A673 (cell line): ENCODE data around the gene MYO5B. TPM values are rescaled to one million over a fixed set of nuclear protein-coding genes. Genes with fewer than 3 reads are reported as not detected.
"Not testable (repeated sequence)": the region's sequence is repeated elsewhere in the genome, so short reads cannot be mapped to it uniquely, and the experiment has no call there.

Source experiments
- BruUV-seq: library from RNA; stranded (reverse); fragments of 400-500 nt; replicated peaks from 2 replicates; lab custom pipeline; 2021; lab: Mats Ljungman, UMichigan
- CTCF ChIA-PET: fragments of 300-600 bp; sonication (Branson Sonifier 250); formaldehyde crosslinking; loops from one replicate; lab custom pipeline; 2022; ENCODE audit warnings: antibody characterized with exemption; lab: Charles Lee
- POLR2A ChIA-PET: fragments of 300-600 bp; sonication (Branson Sonifier 250); formaldehyde crosslinking; loops from one replicate; lab custom pipeline; 2022; ENCODE audit warnings: antibody characterized with exemption; ENCODE audit not compliant: low non-redundant PET; lab: Charles Lee
- DNase-seq: peaks from one replicate; pipeline ENCODE4 v3.0.0-alpha.2; 2015; ENCODE audit warnings: low spot score
- H3K27ac ChIP-seq: fragments of 200-600 bp; sonication (generic); 2 replicates; pipeline ENCODE4 v1.5.1; 2016; ENCODE audit warnings: mixed run types, low read depth, mild to moderate bottlenecking, mixed read lengths, antibody characterized with exemption, low read length; ENCODE audit not compliant: poor library complexity, severe bottlenecking
- H3K27me3 ChIP-seq: fragments of 200-600 bp; sonication (generic); replicated peaks from 2 replicates; pipeline ENCODE4 v1.6.1; 2017; ENCODE audit warnings: mixed run types, low read depth, mild to moderate bottlenecking, mixed read lengths, antibody characterized with exemption, low read length; ENCODE audit not compliant: insufficient read depth, poor library complexity
- H3K36me3 ChIP-seq: fragments of 200-600 bp; sonication (generic); 2 replicates; pipeline ENCODE4 v1.6.1; 2016; ENCODE audit warnings: mixed run types, mild to moderate bottlenecking, mixed read lengths, antibody characterized with exemption, low read length; ENCODE audit not compliant: insufficient read depth, poor library complexity, severe bottlenecking
- H3K4me1 ChIP-seq: fragments of 200-600 bp; sonication (generic); 2 replicates; pipeline ENCODE4 v1.6.1; 2017; ENCODE audit warnings: mixed run types, mild to moderate bottlenecking, mixed read lengths, antibody characterized with exemption, low read length; ENCODE audit not compliant: insufficient read depth, poor library complexity, severe bottlenecking
- H3K4me3 ChIP-seq: fragments of 200-600 bp; sonication (generic); 2 replicates; pipeline ENCODE4 v1.5.1; 2016; ENCODE audit warnings: low read depth, mixed run types, mild to moderate bottlenecking, mixed read lengths, low read length; ENCODE audit not compliant: poor library complexity, severe bottlenecking
- H3K9me3 ChIP-seq: fragments of 200-600 bp; sonication (generic); 2 replicates; pipeline ENCODE4 v1.6.1; 2016; ENCODE audit warnings: mixed run types, low read depth, mild to moderate bottlenecking, mixed read lengths, antibody characterized with exemption, low read length; ENCODE audit not compliant: poor library complexity, severe bottlenecking
- EZH2 ChIP-seq: fragments of 200-600 bp; sonication (generic); IDR thresholded peaks from 2 replicates; pipeline ENCODE4 v1.6.1; 2017; ENCODE audit warnings: borderline replicate concordance, low read depth, mild to moderate bottlenecking, mixed read lengths, antibody characterized with exemption, low read length; ENCODE audit not compliant: poor library complexity, severe bottlenecking
- intact Hi-C: fragments of 100-400 bp; cut with micrococcal nuclease; formaldehyde crosslinking; loops from one replicate; pipeline ENCODE4 v1.10.0; 2022; ENCODE audit not compliant: unreplicated experiment
- total RNA-seq: library from RNA; stranded (reverse); gene quantifications from 2 replicates; pipeline ENCODE4 v1.2.3, GENCODE V29; 2021
- TF ChIP-seq, protein P1 (sequence below): fragments of 300-800, 200-600 bp; sonication (generic); conservative IDR thresholded peaks from 2 replicates; pipeline ENCODE4 v1.5.1; 2017; ENCODE audit warnings: low read depth, mild to moderate bottlenecking, antibody characterized with exemption, low read length, moderate library complexity, mixed read lengths

MYO5B gene
- total RNA-seq, 1 experiment from 2014 or later: 0.30 TPM

DNA sequence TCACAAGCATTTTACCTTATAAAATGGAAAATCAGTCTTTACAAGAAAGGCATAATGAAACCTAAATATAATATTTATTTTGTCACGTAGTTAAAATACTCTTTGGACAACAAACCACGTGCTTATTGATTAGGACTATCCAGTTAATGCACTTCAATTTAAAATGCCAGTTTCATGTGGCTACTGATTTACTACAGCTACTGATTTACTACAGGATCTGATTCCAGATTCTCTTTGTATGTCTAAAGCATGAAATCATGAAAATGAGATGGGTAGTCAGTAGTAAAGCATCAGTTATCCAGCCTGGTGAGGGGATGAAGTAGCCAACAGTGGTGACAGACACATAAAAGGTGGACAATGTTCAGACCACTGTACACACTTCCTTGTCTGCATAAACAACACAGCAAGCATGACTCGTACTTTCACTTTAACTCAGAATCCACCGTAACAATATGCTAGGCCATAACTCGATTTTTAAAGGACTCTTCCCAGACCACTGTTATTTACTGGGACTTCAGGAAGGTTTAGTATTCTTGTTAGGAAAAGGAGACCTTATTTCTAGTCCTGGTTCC is 406.5 kb downstream of the MYO5B start:
- no peaks in the 10 kb centered on the region for H3K9me3 ChIP-seq
- intact Hi-C loops: no loop called here
- H3K4me3 ChIP-seq: no peak overlapping the region
- no peak overlapping the region for H3K27ac ChIP-seq
- TF ChIP-seq EZH2: no peak
- TF ChIP-seq, protein P1, sequence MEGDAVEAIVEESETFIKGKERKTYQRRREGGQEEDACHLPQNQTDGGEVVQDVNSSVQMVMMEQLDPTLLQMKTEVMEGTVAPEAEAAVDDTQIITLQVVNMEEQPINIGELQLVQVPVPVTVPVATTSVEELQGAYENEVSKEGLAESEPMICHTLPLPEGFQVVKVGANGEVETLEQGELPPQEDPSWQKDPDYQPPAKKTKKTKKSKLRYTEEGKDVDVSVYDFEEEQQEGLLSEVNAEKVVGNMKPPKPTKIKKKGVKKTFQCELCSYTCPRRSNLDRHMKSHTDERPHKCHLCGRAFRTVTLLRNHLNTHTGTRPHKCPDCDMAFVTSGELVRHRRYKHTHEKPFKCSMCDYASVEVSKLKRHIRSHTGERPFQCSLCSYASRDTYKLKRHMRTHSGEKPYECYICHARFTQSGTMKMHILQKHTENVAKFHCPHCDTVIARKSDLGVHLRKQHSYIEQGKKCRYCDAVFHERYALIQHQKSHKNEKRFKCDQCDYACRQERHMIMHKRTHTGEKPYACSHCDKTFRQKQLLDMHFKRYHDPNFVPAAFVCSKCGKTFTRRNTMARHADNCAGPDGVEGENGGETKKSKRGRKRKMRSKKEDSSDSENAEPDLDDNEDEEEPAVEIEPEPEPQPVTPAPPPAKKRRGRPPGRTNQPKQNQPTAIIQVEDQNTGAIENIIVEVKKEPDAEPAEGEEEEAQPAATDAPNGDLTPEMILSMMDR: no peak
- no peaks in the 10 kb centered on the region for H3K27me3 ChIP-seq
- no peaks in the 10 kb centered on the region for H3K4me1 ChIP-seq
- DNase-seq: no peak
- peaks cover 22% of the 10 kb centered on the region for H3K36me3 ChIP-seq
- ChIA-PET CTCF (interaction anchor here (1.0 kb wide), 1 partner anchor 70 kb away, joined by 3 read pairs; no protein-coding TSS in a partner anchor), POLR2A (no interaction called here)
- BruUV-seq: no TSS peak

DNA sequence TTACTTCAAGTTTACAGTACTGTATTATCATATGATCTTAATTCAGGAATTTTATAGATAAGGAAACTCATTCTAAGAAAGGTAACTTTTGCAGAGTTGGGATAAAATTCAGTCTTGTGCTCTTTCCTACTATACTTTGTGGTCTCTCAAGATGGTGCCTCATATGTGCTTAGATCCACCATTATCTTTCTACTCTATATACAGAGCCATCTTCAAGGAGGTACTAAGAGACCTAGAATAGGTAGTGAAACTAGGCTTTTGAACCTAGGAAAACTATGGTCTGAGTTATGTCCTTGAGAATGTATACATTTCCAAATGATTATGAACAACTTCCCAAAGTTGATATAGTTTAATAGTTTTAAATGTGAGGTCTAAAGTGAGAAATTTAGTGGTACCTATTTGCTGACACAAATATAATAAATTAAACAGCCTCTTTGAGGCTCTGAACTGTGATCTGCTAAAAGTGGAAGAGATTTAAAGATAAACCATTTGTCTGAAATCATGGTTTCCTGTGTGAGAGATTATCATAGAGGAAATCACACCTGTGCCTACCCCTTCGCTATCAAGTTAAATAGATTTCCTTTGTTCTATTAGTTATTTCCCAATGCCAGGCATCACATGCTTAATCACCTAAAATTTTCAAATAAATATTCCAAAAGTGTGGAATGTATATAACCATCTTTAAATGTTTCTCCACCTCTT is 408.8 kb downstream of the MYO5B start:
- Histone ChIP-seq H3K9me3 (no peaks in the 10 kb centered on the region), H3K4me3 (no peak overlapping the region), H3K36me3 (peaks cover 13% of the 10 kb centered on the region), H3K4me1 (no peaks in the 10 kb centered on the region), H3K27ac (no peak overlapping the region), H3K27me3 (no peaks in the 10 kb centered on the region)
- BruUV-seq: no TSS peak
- CTCF ChIA-PET: no interaction called here
- intact Hi-C loops: no loop called here
- TF ChIP-seq EZH2: no peak
- POLR2A ChIA-PET: no interaction called here
- no peak for DNase-seq

DNA sequence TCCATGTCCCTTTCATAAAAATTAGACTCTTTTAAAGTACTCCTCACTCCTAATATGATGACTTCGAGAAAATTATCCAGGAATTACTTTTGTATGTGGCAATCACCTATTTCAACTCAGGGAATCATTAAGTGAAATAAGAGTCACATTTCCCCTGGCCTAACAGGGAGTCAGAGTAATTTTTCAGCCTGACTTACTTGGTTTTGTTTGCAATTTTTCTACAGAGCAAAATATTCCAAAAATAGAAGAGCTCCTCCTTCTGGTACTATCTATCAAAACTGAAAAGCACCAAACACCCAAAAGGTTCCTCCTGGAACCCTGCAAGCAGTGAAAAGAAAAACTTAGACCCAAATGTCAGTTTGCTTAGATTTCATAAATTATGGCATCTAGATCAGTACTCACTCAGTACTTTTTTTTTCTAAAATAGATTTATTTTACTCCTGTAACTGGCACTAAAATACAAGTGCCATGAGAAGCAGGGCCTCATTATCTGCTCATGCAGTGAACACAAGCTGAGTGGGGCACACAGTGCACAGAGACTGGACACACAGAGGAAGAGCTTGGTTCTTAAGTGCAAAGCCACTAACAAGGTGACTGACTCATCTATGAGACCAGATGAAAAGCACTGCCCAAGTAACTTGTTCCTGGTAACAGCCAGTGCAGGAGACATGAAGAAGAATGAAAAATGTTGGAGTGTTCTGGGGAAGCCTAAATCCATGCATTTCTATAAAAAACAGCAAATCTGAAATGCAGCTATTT is 410.3 kb downstream of the MYO5B start:
- no peaks in the 10 kb centered on the region for H3K9me3 ChIP-seq
- DNase-seq: no peak
- ChIA-PET POLR2A (no interaction called here), CTCF (interaction anchor here (0.5 to 1.8 kb wide), 5 partner anchors 74 to 289 kb away, joined by 3 to 8 read pairs (median 6); no protein-coding TSS in a partner anchor)
- intact Hi-C loops: no loop called here
- H3K27ac ChIP-seq: no peak overlapping the region
- TF ChIP-seq EZH2: no peak
- TF ChIP-seq, protein P1: peak; percentile 46; the same call in 1 of the 2 replicates
- peaks cover 2% of the 10 kb centered on the region for H3K36me3 ChIP-seq
- H3K4me1 ChIP-seq: no peaks in the 10 kb centered on the region
- H3K27me3 ChIP-seq: no peaks in the 10 kb centered on the region
- BruUV-seq: no TSS peak
- H3K4me3 ChIP-seq: no peak overlapping the region

DNA sequence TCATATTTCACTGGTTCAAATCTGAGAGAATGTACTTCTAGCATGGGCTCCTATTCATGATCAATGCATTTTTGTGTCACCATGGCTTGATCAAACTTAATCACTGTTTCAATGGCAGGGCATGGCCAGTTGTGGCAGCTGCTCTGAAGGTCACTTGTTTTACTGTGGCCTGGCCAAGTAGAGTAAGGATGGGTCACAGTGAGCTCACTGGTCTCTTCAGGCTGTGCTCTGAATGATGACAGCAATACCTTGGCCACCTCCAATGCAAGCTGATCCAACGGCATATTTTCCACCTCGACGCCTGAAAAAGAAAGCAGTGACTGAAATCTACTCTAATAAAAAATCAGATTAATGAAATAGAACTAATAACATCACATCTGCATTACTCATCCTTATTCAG is 411.3 kb downstream of the MYO5B start:
- H3K9me3 ChIP-seq, H3K36me3 ChIP-seq, POLR2A ChIA-PET, H3K27me3 ChIP-seq, H3K27ac ChIP-seq, BruUV-seq, H3K4me3 ChIP-seq, H3K4me1 ChIP-seq, intact Hi-C loops, DNase-seq: not testable (repeated sequence)
- CTCF ChIA-PET: interaction anchor here (1.8 kb wide), 1 partner anchor 75 kb away, joined by 6 read pairs; no protein-coding TSS in a partner anchor
